ENCODE measurements around the gene CELF2.
"Not testable (repeated sequence)": the region's sequence is repeated elsewhere in the genome, so short reads cannot be mapped to it uniquely, and the experiment has no call there.

CELF2 gene

DNA sequence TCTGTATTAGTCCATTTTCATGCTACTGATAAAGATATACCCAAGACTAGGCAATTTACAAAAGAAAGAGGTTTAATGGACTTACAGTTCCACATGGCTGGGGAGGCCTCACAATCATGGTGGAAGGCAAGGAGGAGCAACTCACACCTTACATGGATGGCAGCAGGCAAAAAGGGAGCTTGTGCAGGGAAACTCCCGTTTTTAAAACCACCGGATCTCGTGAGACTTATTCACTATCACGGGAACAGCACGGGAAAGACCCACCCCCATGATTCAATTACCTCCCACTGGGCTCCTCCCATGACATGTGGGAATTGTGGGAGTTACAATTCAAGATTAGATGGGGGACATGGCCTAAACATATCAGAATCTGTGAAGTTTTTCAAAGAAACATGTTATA, 329.9 kb downstream of the CELF2 start:
- H3K9me3 ChIP-seq (ENCODE audit: control insufficient read depth, insufficient read depth, low read depth, low read length), result peaks cover 11% of the 10 kb centered on the region
- not testable (repeated sequence) for H3K27ac ChIP-seq (ENCODE audit: low read depth, low read length); H3K4me1 ChIP-seq (ENCODE audit: control insufficient read depth, insufficient read depth, low read length); H3K9ac ChIP-seq (ENCODE audit: low read length); H3K4me3 ChIP-seq (ENCODE audit: low read depth, low read length); H3K36me3 ChIP-seq (ENCODE audit: control insufficient read depth, insufficient read depth, low read length); H3K27me3 ChIP-seq (ENCODE audit: control insufficient read depth, insufficient read depth, low read length)

GRCh38 chr10:11351801-11352200, 334.1 kb downstream of the CELF2 start:
- Histone ChIP-seq H3K4me3 (ENCODE audit: low read depth, low read length) (no peak overlapping the region), H3K27me3 (ENCODE audit: control insufficient read depth, insufficient read depth, low read length) (no peaks in the 10 kb centered on the region), H3K36me3 (ENCODE audit: control insufficient read depth, insufficient read depth, low read length) (no peaks in the 10 kb centered on the region), H3K4me1 (ENCODE audit: control insufficient read depth, insufficient read depth, low read length) (no peaks in the 10 kb centered on the region), H3K9ac (ENCODE audit: low read length) (no peak overlapping the region), H3K27ac (ENCODE audit: low read depth, low read length) (no peak overlapping the region), H3K9me3 (ENCODE audit: control insufficient read depth, insufficient read depth, low read depth, low read length) (peaks cover 11% of the 10 kb centered on the region)

GRCh38 chr10:11353006-11353896, 335.6 kb downstream of the CELF2 start:
- no peak overlapping the region for H3K4me3 ChIP-seq (ENCODE audit: low read depth, low read length)
- H3K36me3 ChIP-seq (ENCODE audit: control insufficient read depth, insufficient read depth, low read length), result no peaks in the 10 kb centered on the region
- peaks cover 8% of the 10 kb centered on the region; the same call in 1 of the 2 replicates for H3K9me3 ChIP-seq (ENCODE audit: control insufficient read depth, insufficient read depth, low read depth, low read length)
- H3K4me1 ChIP-seq (ENCODE audit: control insufficient read depth, insufficient read depth, low read length), result no peaks in the 10 kb centered on the region
- no peak overlapping the region for H3K9ac ChIP-seq (ENCODE audit: low read length)
- H3K27ac ChIP-seq (ENCODE audit: low read depth, low read length), result no peak overlapping the region
- no peaks in the 10 kb centered on the region for H3K27me3 ChIP-seq (ENCODE audit: control insufficient read depth, insufficient read depth, low read length)

GRCh38 chr10:11354823-11355222, 337.2 kb downstream of the CELF2 start:
- H3K9ac ChIP-seq (ENCODE audit: low read length), result no peak overlapping the region
- no peaks in the 10 kb centered on the region for H3K4me1 ChIP-seq (ENCODE audit: control insufficient read depth, insufficient read depth, low read length)
- H3K27me3 ChIP-seq (ENCODE audit: control insufficient read depth, insufficient read depth, low read length), result no peaks in the 10 kb centered on the region
- no peaks in the 10 kb centered on the region for H3K36me3 ChIP-seq (ENCODE audit: control insufficient read depth, insufficient read depth, low read length)
- peaks cover 15% of the 10 kb centered on the region for H3K9me3 ChIP-seq (ENCODE audit: control insufficient read depth, insufficient read depth, low read depth, low read length)
- no peak overlapping the region for H3K4me3 ChIP-seq (ENCODE audit: low read depth, low read length)
- no peak overlapping the region for H3K27ac ChIP-seq (ENCODE audit: low read depth, low read length)

GRCh38 chr10:11355592-11355991, 337.9 kb downstream of the CELF2 start:
- no peaks in the 10 kb centered on the region for H3K4me1 ChIP-seq (ENCODE audit: control insufficient read depth, insufficient read depth, low read length)
- no peak overlapping the region for H3K4me3 ChIP-seq (ENCODE audit: low read depth, low read length)
- H3K9me3 ChIP-seq (ENCODE audit: control insufficient read depth, insufficient read depth, low read depth, low read length), result peaks cover 15% of the 10 kb centered on the region
- no peak overlapping the region for H3K27ac ChIP-seq (ENCODE audit: low read depth, low read length)
- H3K27me3 ChIP-seq (ENCODE audit: control insufficient read depth, insufficient read depth, low read length), result no peaks in the 10 kb centered on the region
- no peak overlapping the region for H3K9ac ChIP-seq (ENCODE audit: low read length)
- H3K36me3 ChIP-seq (ENCODE audit: control insufficient read depth, insufficient read depth, low read length), result no peaks in the 10 kb centered on the region

DNA sequence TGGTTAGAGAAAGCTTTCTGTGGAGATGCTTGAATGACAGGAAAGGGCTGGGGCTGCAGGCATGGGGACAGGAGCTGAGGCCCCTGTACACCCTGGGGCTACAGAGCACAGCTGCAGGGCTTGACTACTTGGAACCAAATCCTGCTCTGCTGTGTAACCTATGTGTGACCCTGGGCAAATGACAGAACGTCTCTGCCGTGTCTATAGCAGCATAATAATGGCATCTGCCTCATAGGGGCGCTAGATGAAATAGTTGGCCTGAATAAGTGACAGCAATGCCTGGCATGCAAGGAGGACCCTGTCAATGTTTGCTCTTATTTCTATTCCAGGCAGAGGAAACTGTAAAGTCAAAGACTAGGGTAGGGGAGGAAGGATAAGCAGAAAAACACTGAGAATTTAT, 339.8 kb downstream of the CELF2 start:
- Histone ChIP-seq H3K36me3 (ENCODE audit: control insufficient read depth, insufficient read depth, low read length) (no peaks in the 10 kb centered on the region), H3K9ac (ENCODE audit: low read length) (no peak overlapping the region), H3K9me3 (ENCODE audit: control insufficient read depth, insufficient read depth, low read depth, low read length) (peaks cover 10% of the 10 kb centered on the region), H3K4me1 (ENCODE audit: control insufficient read depth, insufficient read depth, low read length) (no peaks in the 10 kb centered on the region), H3K27me3 (ENCODE audit: control insufficient read depth, insufficient read depth, low read length) (no peaks in the 10 kb centered on the region), H3K27ac (ENCODE audit: low read depth, low read length) (no peak overlapping the region), H3K4me3 (ENCODE audit: low read depth, low read length) (no peak overlapping the region)

GRCh38 chr10:11358011-11358410, 340.3 kb downstream of the CELF2 start:
- peaks cover 10% of the 10 kb centered on the region for H3K9me3 ChIP-seq (ENCODE audit: control insufficient read depth, insufficient read depth, low read depth, low read length)
- H3K9ac ChIP-seq (ENCODE audit: low read length), result no peak overlapping the region

GRCh38 chr10:11358923-11359575, 341.4 kb downstream of the CELF2 start:
- Histone ChIP-seq H3K4me1 (ENCODE audit: control insufficient read depth, insufficient read depth, low read length) (no peaks in the 10 kb centered on the region), H3K36me3 (ENCODE audit: control insufficient read depth, insufficient read depth, low read length) (no peaks in the 10 kb centered on the region), H3K4me3 (ENCODE audit: low read depth, low read length) (no peak overlapping the region), H3K27ac (ENCODE audit: low read depth, low read length) (no peak overlapping the region), H3K9ac (ENCODE audit: low read length) (no peak overlapping the region), H3K27me3 (ENCODE audit: control insufficient read depth, insufficient read depth, low read length) (no peaks in the 10 kb centered on the region), H3K9me3 (ENCODE audit: control insufficient read depth, insufficient read depth, low read depth, low read length) (peaks cover 10% of the 10 kb centered on the region)

More at GRCh38 chr10:11358011-11358410, 340.3 kb downstream of the CELF2 start:
- H3K4me1 ChIP-seq (ENCODE audit: control insufficient read depth, insufficient read depth, low read length), result no peaks in the 10 kb centered on the region
- H3K27me3 ChIP-seq (ENCODE audit: control insufficient read depth, insufficient read depth, low read length), result no peaks in the 10 kb centered on the region
- H3K36me3 ChIP-seq (ENCODE audit: control insufficient read depth, insufficient read depth, low read length), result no peaks in the 10 kb centered on the region
- no peak overlapping the region for H3K27ac ChIP-seq (ENCODE audit: low read depth, low read length)
- no peak overlapping the region for H3K4me3 ChIP-seq (ENCODE audit: low read depth, low read length)

GRCh38 chr10:11359869-11360268, 342.2 kb downstream of the CELF2 start:
- H3K9ac ChIP-seq (ENCODE audit: low read length), result no peak overlapping the region
- peaks cover 10% of the 10 kb centered on the region for H3K9me3 ChIP-seq (ENCODE audit: control insufficient read depth, insufficient read depth, low read depth, low read length)
- no peaks in the 10 kb centered on the region for H3K36me3 ChIP-seq (ENCODE audit: control insufficient read depth, insufficient read depth, low read length)
- H3K4me1 ChIP-seq (ENCODE audit: control insufficient read depth, insufficient read depth, low read length), result no peaks in the 10 kb centered on the region
- no peaks in the 10 kb centered on the region for H3K27me3 ChIP-seq (ENCODE audit: control insufficient read depth, insufficient read depth, low read length)
- H3K4me3 ChIP-seq (ENCODE audit: low read depth, low read length), result no peak overlapping the region
- H3K27ac ChIP-seq (ENCODE audit: low read depth, low read length), result no peak overlapping the region

DNA sequence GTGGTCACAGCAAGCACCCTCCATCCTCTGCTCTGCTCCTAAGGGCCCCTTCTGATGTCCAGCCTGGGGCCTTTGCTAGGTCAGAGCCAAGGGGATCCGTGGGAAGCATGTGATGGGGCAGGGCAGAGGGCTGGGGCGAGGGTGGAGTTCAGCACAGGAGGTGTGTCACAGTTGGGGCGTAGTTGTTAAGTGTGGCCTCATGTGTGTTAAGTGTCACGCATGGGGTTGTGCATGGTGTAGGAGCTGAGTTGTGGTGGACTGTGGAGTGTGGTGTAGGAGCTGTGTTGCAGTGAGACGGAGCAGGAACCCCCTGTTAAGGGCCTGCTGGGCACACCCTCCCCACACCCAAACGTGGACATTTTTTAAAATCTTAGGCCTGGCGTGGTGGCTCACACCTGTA, 345.8 kb downstream of the CELF2 start:
- Histone ChIP-seq H3K27ac (ENCODE audit: low read depth, low read length) (no peak overlapping the region), H3K9me3 (ENCODE audit: control insufficient read depth, insufficient read depth, low read depth, low read length) (peaks cover 9% of the 10 kb centered on the region), H3K36me3 (ENCODE audit: control insufficient read depth, insufficient read depth, low read length) (no peaks in the 10 kb centered on the region), H3K27me3 (ENCODE audit: control insufficient read depth, insufficient read depth, low read length) (no peaks in the 10 kb centered on the region), H3K9ac (ENCODE audit: low read length) (no peak overlapping the region), H3K4me1 (ENCODE audit: control insufficient read depth, insufficient read depth, low read length) (no peaks in the 10 kb centered on the region), H3K4me3 (ENCODE audit: low read depth, low read length) (no peak overlapping the region)

DNA sequence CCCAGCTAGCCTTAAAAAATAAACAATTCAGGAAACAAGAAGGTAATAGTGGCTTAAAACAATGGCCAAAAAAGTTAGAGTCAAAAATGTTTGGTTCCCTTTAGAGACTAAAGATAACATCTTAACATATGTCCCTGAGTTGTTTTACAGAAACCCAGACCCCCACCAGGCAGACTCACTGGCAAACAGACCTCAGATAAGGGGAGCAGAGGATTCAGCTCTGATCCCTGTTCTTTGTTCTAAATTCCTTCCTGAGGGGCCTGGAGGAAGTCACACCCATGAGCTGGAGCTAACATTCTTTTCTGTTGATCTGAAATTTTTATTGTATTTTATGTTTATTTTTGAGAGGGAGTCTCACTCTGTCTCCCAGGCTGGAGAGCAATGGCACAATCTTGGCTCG, 346.6 kb downstream of the CELF2 start:
- H3K9me3 ChIP-seq (ENCODE audit: control insufficient read depth, insufficient read depth, low read depth, low read length), result peaks cover 1% of the 10 kb centered on the region
- no peak overlapping the region for H3K4me3 ChIP-seq (ENCODE audit: low read depth, low read length)
- no peaks in the 10 kb centered on the region for H3K27me3 ChIP-seq (ENCODE audit: control insufficient read depth, insufficient read depth, low read length)
- H3K36me3 ChIP-seq (ENCODE audit: control insufficient read depth, insufficient read depth, low read length), result no peaks in the 10 kb centered on the region
- H3K9ac ChIP-seq (ENCODE audit: low read length), result no peak overlapping the region
- no peaks in the 10 kb centered on the region for H3K4me1 ChIP-seq (ENCODE audit: control insufficient read depth, insufficient read depth, low read length)
- H3K27ac ChIP-seq (ENCODE audit: low read depth, low read length), result no peak overlapping the region

Data from HUES6 (cell line).